Measurements from ENCODE around the gene STX2.
A peak's percentile ranks its signal among the peaks of the same experiment; 100 is the strongest.

STX2 gene

GRCh38 chr12:130873825-130874224 is 34.8 kb upstream of the STX2 start:
- Histone ChIP-seq H2AFZ (ENCODE audit: low read length) (no peak overlapping the region), H3K36me3 (replicated peaks; ENCODE audit: insufficient read depth, low read length) (no peaks in the 10 kb centered on the region; the same call in 1 of the 2 replicates), H3K27ac (ENCODE audit: low read length) (no peak overlapping the region), H3K4me1 (ENCODE audit: low read length) (peaks cover 29% of the 10 kb centered on the region), H3K4me3 (ENCODE audit: low read length) (no peak overlapping the region; the same call in 1 of the 2 replicates), H3K9ac (ENCODE audit: low read length) (no peak overlapping the region; the same call in 1 of the 2 replicates), H3K27me3 (replicated peaks; ENCODE audit: insufficient read depth, low read length) (no peaks in the 10 kb centered on the region), H4K20me1 (ENCODE audit: insufficient read depth, low read length) (no peaks in the 10 kb centered on the region), H3K9me2 (replicated peaks; ENCODE audit: insufficient read depth, low read length) (no peaks in the 10 kb centered on the region), H3K4me2 (ENCODE audit: low read depth, low read length) (peak overlapping the region; percentile 82; the same call in 1 of the 2 replicates), H3F3A (ENCODE audit: insufficient read depth, low read length) (peaks cover 30% of the 10 kb centered on the region), H3K9me3 (replicated peaks; ENCODE audit: insufficient read depth, low read length) (no peaks in the 10 kb centered on the region), H3K79me2 (ENCODE audit: low read length) (peaks cover 30% of the 10 kb centered on the region)
- no peak for DNase-seq
- TF ChIP-seq EZH2phosphoT487 (IDR thresholded peaks at IDR 0.05; ENCODE audit: low read length), result no peak
- TF ChIP-seq EZH2 (optimal IDR thresholded peaks at IDR 0.05; ENCODE audit: low read depth, low read length), result no peak
- no peak for TF ChIP-seq CTCF (IDR thresholded peaks at IDR 0.05; ENCODE audit: low read length)

GRCh38 chr12:130873106-130873795 is 34.2 kb upstream of the STX2 start:
- Histone ChIP-seq H4K20me1 (ENCODE audit: insufficient read depth, low read length) (no peaks in the 10 kb centered on the region), H3K4me1 (ENCODE audit: low read length) (peaks cover 25% of the 10 kb centered on the region), H3K9me3 (replicated peaks; ENCODE audit: insufficient read depth, low read length) (no peaks in the 10 kb centered on the region), H3K4me2 (ENCODE audit: low read depth, low read length) (peak overlapping the region; percentile 82), H3K9me2 (replicated peaks; ENCODE audit: insufficient read depth, low read length) (no peaks in the 10 kb centered on the region), H3F3A (ENCODE audit: insufficient read depth, low read length) (peaks cover 26% of the 10 kb centered on the region), H2AFZ (ENCODE audit: low read length) (no peak overlapping the region), H3K4me3 (ENCODE audit: low read length) (peak overlapping the region; percentile 79), H3K27ac (ENCODE audit: low read length) (peak overlapping the region; percentile 57; the same call in 1 of the 2 replicates), H3K9ac (ENCODE audit: low read length) (peak overlapping the region; percentile 88), H3K36me3 (replicated peaks; ENCODE audit: insufficient read depth, low read length) (no peaks in the 10 kb centered on the region; the same call in 1 of the 2 replicates), H3K27me3 (replicated peaks; ENCODE audit: insufficient read depth, low read length) (no peaks in the 10 kb centered on the region), H3K79me2 (ENCODE audit: low read length) (peaks cover 30% of the 10 kb centered on the region)
- no peak for DNase-seq
- TF ChIP-seq CTCF (IDR thresholded peaks at IDR 0.05; ENCODE audit: low read length) (no peak), EZH2 (optimal IDR thresholded peaks at IDR 0.05; ENCODE audit: low read depth, low read length) (no peak)

- TF ChIP-seq EZH2phosphoT487 (IDR thresholded peaks at IDR 0.05; ENCODE audit: low read length), result no peak
- no peak for TF ChIP-seq EZH2 (optimal IDR thresholded peaks at IDR 0.05; ENCODE audit: low read depth, low read length)
- TF ChIP-seq CTCF (IDR thresholded peaks at IDR 0.05; ENCODE audit: low read length), result no peak
- Histone ChIP-seq H3K4me2 (ENCODE audit: low read depth, low read length) (peak overlapping the region; percentile 82), H3K4me3 (ENCODE audit: low read length) (peak overlapping the region; percentile 79), H3K27ac (ENCODE audit: low read length) (peak overlapping the region; percentile 57; the same call in 1 of the 2 replicates), H3K79me2 (ENCODE audit: low read length) (peaks cover 30% of the 10 kb centered on the region), H2AFZ (ENCODE audit: low read length) (no peak overlapping the region), H3K36me3 (replicated peaks; ENCODE audit: insufficient read depth, low read length) (no peaks in the 10 kb centered on the region; the same call in 1 of the 2 replicates), H4K20me1 (ENCODE audit: insufficient read depth, low read length) (no peaks in the 10 kb centered on the region), H3K9me2 (replicated peaks; ENCODE audit: insufficient read depth, low read length) (no peaks in the 10 kb centered on the region), H3K4me1 (ENCODE audit: low read length) (peaks cover 17% of the 10 kb centered on the region), H3F3A (ENCODE audit: insufficient read depth, low read length) (peaks cover 17% of the 10 kb centered on the region), H3K9me3 (replicated peaks; ENCODE audit: insufficient read depth, low read length) (no peaks in the 10 kb centered on the region), H3K27me3 (replicated peaks; ENCODE audit: insufficient read depth, low read length) (no peaks in the 10 kb centered on the region), H3K9ac (ENCODE audit: low read length) (peak overlapping the region; percentile 88)
- DNase-seq, result no peak
These were observed 33.4 kb upstream of the STX2 start for GRCh38 chr12:130872179-130873096.
